ENCODE data around the gene COL4A4. TPM values are rescaled to one million over a fixed set of nuclear protein-coding genes. Genes with fewer than 3 reads are reported as not detected.

The COL4A4 gene
- total and polyA plus RNA-seq, 2 of the 13 experiments (the other 11 are each of a cell fraction or from before 2014, with no cell fraction given): not detected

GRCh38 chr2:227057060-227057459, 106.9 kb downstream of the COL4A4 start:
- Histone ChIP-seq H3K9me3 (ENCODE audit: low read length) (no peaks in the 10 kb centered on the region), H2AFZ (ENCODE audit: low read length) (no peak overlapping the region), H3K36me3 (replicated peaks in 1 of 2; ENCODE audit: control insufficient read depth in 1 of 2, insufficient read depth in 2 of 2, low read length in 2 of 2) (no peaks in the 10 kb centered on the region), H3K9ac (ENCODE audit: insufficient read depth, low read depth, low read length) (no peak overlapping the region), H3K4me3 (replicated peaks in 1 of 3; ENCODE audit: insufficient read depth in 1 of 3, low read depth in 2 of 3, low read length in 3 of 3) (no peak overlapping the region), H3K4me1 (ENCODE audit: insufficient read depth, low read length) (no peaks in the 10 kb centered on the region), H4K20me1 (ENCODE audit: insufficient read depth, low read length) (no peaks in the 10 kb centered on the region), H3K4me2 (ENCODE audit: low read depth, low read length) (no peak overlapping the region), H3K27me3 (ENCODE audit: control insufficient read depth in 1 of 2, insufficient read depth in 2 of 2, low read length in 2 of 2) (peaks cover 0 to 6% of the 10 kb centered on the region in 2 experiments; a peak in 1 of 5 replicates), H3K27ac (ENCODE audit: extremely low read length, insufficient read depth, low read length) (no peak overlapping the region), H3K79me2 (ENCODE audit: insufficient read depth, low read length) (no peaks in the 10 kb centered on the region)
- FAIRE-seq (no peak), DNase-seq (ENCODE audit: low spot score) (no peak), ATAC-seq (no peak)
- in situ Hi-C loops (cut with HindIII; ENCODE audit: extremely low pct_ligation_motif_present, low pct_unique_long_range_greater_than_20kb): no loop called here
- WGBS (ENCODE audit: low lambda C conversion rate): 0% methylated on average over 1 of the region's 1 CpG
- TF ChIP-seq ZNF782 (CRISPR knock-in tag; IDR thresholded peaks at IDR 0.05; ENCODE audit: borderline replicate concordance): no peak
- CTCF ChIA-PET (ENCODE audit: low intra/inter-chr PET ratio, low total read pairs): no interaction called here
- POLR2A ChIA-PET: no interaction called here
- intact Hi-C loops (cut with micrococcal nuclease; ENCODE audit: unreplicated experiment): no loop called here
- BruUV-seq (replicated peaks): no TSS peak

- no peak overlapping the region for H3K4me2 ChIP-seq (ENCODE audit: low read depth, low read length)
- H3K9ac ChIP-seq (ENCODE audit: insufficient read depth, low read depth, low read length): no peak overlapping the region
- ATAC-seq (no peak), FAIRE-seq (no peak), DNase-seq (ENCODE audit: low spot score) (no peak)
- H3K4me1 ChIP-seq (ENCODE audit: insufficient read depth, low read length): no peaks in the 10 kb centered on the region
- intact Hi-C loops (cut with micrococcal nuclease; ENCODE audit: unreplicated experiment) (no loop called here), in situ Hi-C loops (cut with HindIII; ENCODE audit: extremely low pct_ligation_motif_present, low pct_unique_long_range_greater_than_20kb) (no loop called here)
- WGBS (ENCODE audit: low lambda C conversion rate): 0% methylated on average over 1 of the region's 1 CpG
- CTCF ChIA-PET (ENCODE audit: low intra/inter-chr PET ratio, low total read pairs): no interaction called here
- no peak overlapping the region for H3K4me3 ChIP-seq (replicated peaks in 1 of 3; ENCODE audit: insufficient read depth in 1 of 3, low read depth in 2 of 3, low read length in 3 of 3)
- no peaks in the 10 kb centered on the region for H4K20me1 ChIP-seq (ENCODE audit: insufficient read depth, low read length)
- no peaks in the 10 kb centered on the region for H3K9me3 ChIP-seq (ENCODE audit: low read length)
- no peak overlapping the region for H3K27ac ChIP-seq (ENCODE audit: extremely low read length, insufficient read depth, low read length)
- POLR2A ChIA-PET: no interaction called here
- no peaks in the 10 kb centered on the region for H3K36me3 ChIP-seq (replicated peaks in 1 of 2; ENCODE audit: control insufficient read depth in 1 of 2, insufficient read depth in 2 of 2, low read length in 2 of 2)
- BruUV-seq (replicated peaks): no TSS peak
- H2AFZ ChIP-seq (ENCODE audit: low read length): no peak overlapping the region
- H3K27me3 ChIP-seq (ENCODE audit: control insufficient read depth in 1 of 2, insufficient read depth in 2 of 2, low read length in 2 of 2): peaks cover 0 to 14% of the 10 kb centered on the region in 2 experiments; a peak in 2 of 5 replicates
- H3K79me2 ChIP-seq (ENCODE audit: insufficient read depth, low read length): no peaks in the 10 kb centered on the region
- TF ChIP-seq FOSL2 (CRISPR knock-in tag; IDR thresholded peaks at IDR 0.05) (no peak), HNRNPH1 (optimal IDR thresholded peaks at IDR 0.05; ENCODE audit: low read depth, low read length) (no peak), PPARG (CRISPR knock-in tag; conservative IDR thresholded peaks at IDR 0.05) (no peak), ATF3 (CRISPR knock-in tag; IDR thresholded peaks at IDR 0.05) (no peak), ISL2 (CRISPR knock-in tag; IDR thresholded peaks at IDR 0.05) (no peak), ZBTB3 (CRISPR knock-in tag; IDR thresholded peaks at IDR 0.05; ENCODE audit: borderline replicate concordance, low read depth) (no peak), DNMT1 (CRISPR knock-in tag; IDR thresholded peaks at IDR 0.05) (no peak), ZNF710 (CRISPR knock-in tag; IDR thresholded peaks at IDR 0.05; ENCODE audit: borderline replicate concordance) (no peak)
These were observed 110.0 kb downstream of the COL4A4 start for GRCh38 chr2:227054006-227054405.

All from HepG2 (cell line).